ENCODE results near the gene JAG2. TPM values are rescaled to one million over a fixed set of nuclear protein-coding genes. Genes with fewer than 3 reads are reported as not detected.

JAG2 gene
- total and polyA plus RNA-seq, 8 donors = 9.9 to 38.3 (median 11.0) TPM

- no peak for DNase-seq
- Histone ChIP-seq H3K27me3 (peaks cover 0 to 6% (median 0%) of the 10 kb centered on the region in 4 donors), H3K27ac (peak overlapping the region in 1 of 4 donors; percentile 33), H3K4me1 (no peaks in the 10 kb centered on the region), H3K36me3 (no peaks in the 10 kb centered on the region), H3K9me3 (no peaks in the 10 kb centered on the region), H3K4me3 (no peak overlapping the region)
- TF ChIP-seq CTCF (IDR thresholded peaks at IDR 0.05) = no peak
- no peak for ATAC-seq
- intact Hi-C loops (cut with DNase I) = no loop called here
- 61 to 69% methylated on average over 24 of the region's 25 CpGs for WGBS, 2 donors
- no peak for FAIRE-seq
Observed at GRCh38 chr14:105195522-105196264, 27.1 kb upstream of the JAG2 start.

DNA sequence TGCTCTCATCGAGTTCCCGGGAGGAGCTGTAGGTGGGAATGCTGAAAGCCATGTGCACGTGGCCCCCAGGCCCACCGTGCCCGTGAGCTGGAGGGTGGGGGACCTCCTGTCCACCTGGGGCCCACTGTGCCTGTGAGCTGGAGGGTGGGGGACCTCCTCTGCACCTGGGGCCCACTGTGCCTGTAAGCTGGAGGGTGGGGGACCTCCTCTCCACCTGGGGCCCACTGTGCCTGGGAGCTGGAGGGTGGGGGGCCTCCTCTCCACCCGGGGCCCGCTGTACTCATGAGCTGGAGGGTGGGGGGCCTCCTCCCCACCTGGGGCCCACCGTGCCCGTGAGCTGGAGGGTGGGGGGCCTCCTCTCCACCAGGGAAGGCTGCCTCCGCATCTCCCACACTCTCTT is 26.5 kb upstream of the JAG2 start:
- ATAC-seq (no peak), FAIRE-seq (no peak), DNase-seq (no peak)
- no peak for TF ChIP-seq CTCF (IDR thresholded peaks at IDR 0.05)
- WGBS, 2 donors = 85 to 89% methylated on average over 8 to 10 of the region's 10 CpGs
- Histone ChIP-seq H3K27me3 (peaks cover 0 to 4% (median 0%) of the 10 kb centered on the region in 4 donors), H3K36me3 (no peaks in the 10 kb centered on the region), H3K4me3 (no peak overlapping the region), H3K4me1 (no peaks in the 10 kb centered on the region), H3K9me3 (no peaks in the 10 kb centered on the region), H3K27ac (no peak overlapping the region)
- intact Hi-C loops (cut with DNase I) = no loop called here

DNA sequence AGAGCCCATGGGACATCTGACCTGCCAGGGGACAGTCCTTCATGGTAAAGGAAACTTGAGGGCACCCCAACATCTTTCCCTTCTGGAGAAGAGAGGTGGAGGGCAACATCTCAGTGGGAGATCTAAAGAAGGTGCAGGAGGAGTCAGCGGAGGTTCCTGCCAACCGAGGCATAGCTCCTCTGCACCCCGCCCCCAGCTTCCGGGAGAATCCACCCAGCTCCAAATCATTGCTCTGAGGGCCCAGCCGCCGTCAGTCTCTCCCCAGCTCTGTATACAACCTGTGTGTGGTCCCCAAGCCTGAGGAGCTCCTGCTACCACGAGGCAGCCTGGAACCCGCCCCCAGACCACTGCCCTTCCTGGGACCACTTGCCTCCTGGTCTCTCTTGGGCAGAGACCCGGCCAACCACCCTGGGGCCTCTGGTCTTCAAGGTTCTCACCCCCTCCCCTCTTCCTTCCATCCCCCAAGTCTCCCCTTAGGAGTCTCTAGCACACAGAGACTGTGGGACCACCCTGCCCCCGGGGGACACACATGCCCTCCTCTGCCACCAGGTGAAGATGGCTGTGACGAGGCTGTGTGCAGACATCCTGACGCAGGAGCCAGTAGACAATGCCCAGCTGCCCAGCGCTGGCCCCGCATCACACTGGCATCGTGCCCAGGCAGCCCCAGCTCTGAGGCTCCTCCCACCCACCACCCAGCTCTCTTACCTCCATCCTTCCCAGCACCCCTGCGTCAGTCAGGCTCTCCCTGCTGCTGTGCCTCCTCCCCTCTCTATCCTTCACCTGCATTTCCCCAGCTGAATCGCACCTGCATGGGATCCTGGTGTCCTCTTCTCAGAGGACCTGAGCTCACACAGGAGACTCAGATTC is 25.6 kb upstream of the JAG2 start:
- Histone ChIP-seq H3K4me3 (no peak overlapping the region), H3K4me1 (no peaks in the 10 kb centered on the region), H3K27me3 (peaks cover 0 to 3% (median 0%) of the 10 kb centered on the region in 4 donors), H3K9me3 (no peaks in the 10 kb centered on the region), H3K27ac (no peak overlapping the region), H3K36me3 (no peaks in the 10 kb centered on the region)
- FAIRE-seq (no peak), DNase-seq (peak in 1 of 6 donors; percentile 29), ATAC-seq (peak in 2 of 4 donors; percentile 13 to 32)
- 51 to 60% methylated on average over 16 to 17 of the region's 17 CpGs for WGBS, 2 donors
- intact Hi-C loops (cut with DNase I) = no loop called here
- TF ChIP-seq CTCF (IDR thresholded peaks at IDR 0.05) = no peak

DNA sequence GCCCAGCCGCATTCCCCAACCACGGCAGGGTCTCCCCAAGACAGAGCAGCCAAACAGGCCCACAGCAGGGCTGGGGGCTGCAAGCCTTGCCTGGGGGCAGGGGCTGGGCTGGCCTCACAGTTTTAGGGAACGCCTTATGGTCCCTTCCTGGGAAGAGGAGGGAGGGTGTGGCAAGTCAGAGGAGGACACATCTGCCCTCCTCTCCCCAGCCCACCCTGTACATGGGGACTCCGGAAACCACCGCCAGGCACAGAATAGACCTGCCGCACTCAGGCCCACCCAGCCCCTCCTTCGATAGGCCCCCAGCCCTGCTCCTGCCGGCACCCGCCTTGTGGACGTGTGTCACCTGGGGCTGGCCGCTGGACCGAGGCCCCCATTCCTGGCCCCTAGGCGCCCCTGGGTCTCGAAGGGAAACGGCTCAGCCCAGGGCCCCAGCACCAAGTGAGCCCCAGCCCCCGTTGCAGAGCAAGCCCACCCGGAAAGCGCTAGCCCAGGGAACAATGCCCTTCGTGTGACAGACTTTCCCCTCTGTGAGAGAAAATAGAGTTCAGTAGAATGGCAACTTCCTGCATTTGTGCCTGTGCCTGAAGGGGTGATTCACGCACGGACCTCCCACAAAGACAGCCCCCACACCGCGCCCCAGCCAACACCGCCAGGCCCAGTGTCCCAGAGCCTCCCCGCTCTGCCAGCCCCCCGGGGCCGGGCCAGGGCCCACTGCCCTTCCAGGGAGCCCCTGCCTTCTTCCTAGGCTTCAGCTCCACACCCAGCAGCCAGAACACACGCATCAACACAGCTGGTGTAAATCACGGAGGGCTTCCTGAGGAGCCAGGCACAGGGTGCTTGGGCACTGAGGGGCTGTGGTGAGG is 24.5 kb upstream of the JAG2 start:
- no peak for FAIRE-seq
- no peak for DNase-seq
- Histone ChIP-seq H3K36me3 (no peaks in the 10 kb centered on the region), H3K9me3 (no peaks in the 10 kb centered on the region), H3K27me3 (peaks cover 0 to 3% (median 0%) of the 10 kb centered on the region in 4 donors), H3K4me3 (no peak overlapping the region), H3K4me1 (no peaks in the 10 kb centered on the region), H3K27ac (no peak overlapping the region)
- whole genome bisulfite sequencing, 2 donors = 57 to 62% methylated on average over 26 to 29 of the region's 29 CpGs
- no peak for TF ChIP-seq CTCF (IDR thresholded peaks at IDR 0.05)
- intact Hi-C loops (cut with DNase I) = no loop called here
- ATAC-seq = peak in 1 of 4 donors; percentile 4
